ENCODE measurements around the gene DGKZ.
A peak's percentile ranks its signal among the peaks of the same experiment; 100 is the strongest.
"Not testable (repeated sequence)": the region's sequence is repeated elsewhere in the genome, so short reads cannot be mapped to it uniquely, and the experiment has no call there.

Gene DGKZ

DNA sequence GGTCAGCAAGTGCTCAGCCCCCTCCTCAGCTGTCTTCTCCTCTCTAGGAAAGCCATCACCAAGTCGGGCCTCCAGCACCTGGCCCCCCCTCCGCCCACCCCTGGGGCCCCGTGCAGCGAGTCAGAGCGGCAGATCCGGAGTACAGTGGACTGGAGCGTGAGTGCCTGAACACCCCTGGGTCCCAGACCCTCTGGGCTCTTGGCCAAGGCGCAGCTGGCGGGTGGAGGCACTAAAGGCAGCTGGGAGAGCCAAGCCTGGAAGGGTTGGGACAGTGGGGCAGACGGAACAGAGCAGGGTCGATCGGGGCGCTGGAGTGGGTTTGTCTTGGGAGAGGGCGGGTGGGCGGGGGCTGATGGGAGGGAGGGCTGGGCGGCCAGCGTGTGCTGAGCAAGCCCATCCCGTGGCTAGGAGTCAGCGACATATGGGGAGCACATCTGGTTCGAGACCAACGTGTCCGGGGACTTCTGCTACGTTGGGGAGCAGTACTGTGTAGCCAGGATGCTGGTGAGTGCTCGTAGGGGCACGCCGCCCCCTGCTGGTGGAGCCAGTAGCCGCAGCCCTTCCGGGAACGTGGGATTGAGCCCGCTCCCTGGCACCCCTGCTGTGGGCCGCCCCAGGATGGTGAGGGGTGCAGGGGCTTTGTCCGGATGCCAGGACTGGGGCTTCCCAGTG lies 20.1 kb downstream of the DGKZ start:
- peak; percentile 40 to 46 for DNase-seq (ENCODE audit: low read depth in 2 of 2)

DNA sequence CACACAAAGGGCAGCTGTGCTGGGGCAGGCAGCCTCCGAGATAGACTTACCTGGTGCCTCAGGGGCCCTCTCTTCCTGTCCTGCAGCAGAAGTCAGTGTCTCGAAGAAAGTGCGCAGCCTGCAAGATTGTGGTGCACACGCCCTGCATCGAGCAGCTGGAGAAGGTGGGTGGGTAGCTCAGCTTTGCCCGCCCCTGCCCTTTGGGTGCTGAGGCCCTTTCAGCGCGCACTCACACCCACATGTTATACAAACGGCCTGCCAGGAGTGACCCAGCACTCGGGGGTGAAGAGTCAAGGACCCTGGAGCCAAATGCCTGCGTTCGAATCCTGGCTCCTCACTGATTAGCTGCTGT lies 20.6 kb downstream of the DGKZ start:
- no peak for DNase-seq (ENCODE audit: low read depth in 2 of 2)

DNA sequence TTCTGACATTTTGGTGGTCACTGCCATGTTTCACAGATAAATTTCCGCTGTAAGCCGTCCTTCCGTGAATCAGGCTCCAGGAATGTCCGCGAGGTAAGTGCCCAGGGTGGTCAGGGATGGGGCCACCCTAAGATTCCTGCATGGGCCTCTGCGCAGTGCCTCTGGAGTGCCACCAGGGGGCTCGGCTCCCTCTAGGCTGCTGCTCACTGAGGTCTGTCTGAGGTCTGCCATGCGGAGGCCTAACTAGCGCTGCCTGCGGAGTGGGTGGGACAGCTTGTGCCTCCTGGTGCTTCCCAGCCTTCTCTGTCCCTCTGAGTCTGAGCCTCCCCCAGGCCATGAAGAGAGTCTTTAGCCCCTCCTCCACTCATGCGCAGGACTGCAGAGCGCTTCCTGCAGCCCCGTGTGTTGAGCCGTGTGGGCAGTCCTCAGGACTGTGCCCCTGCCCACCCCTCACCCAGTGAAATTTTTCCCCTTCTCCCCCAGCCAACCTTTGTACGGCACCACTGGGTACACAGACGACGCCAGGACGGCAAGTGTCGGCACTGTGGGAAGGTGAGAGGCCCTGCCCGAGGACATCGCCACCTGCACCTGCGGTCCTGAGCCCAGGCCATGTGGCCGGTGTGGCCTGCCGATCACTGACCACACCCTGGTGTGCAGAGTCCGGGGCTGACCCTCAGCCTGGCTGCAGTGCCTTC lies 22.3 kb downstream of the DGKZ start:
- peak in 1 of 2 donors; percentile 33 for DNase-seq (ENCODE audit: low read depth in 2 of 2)

DNA sequence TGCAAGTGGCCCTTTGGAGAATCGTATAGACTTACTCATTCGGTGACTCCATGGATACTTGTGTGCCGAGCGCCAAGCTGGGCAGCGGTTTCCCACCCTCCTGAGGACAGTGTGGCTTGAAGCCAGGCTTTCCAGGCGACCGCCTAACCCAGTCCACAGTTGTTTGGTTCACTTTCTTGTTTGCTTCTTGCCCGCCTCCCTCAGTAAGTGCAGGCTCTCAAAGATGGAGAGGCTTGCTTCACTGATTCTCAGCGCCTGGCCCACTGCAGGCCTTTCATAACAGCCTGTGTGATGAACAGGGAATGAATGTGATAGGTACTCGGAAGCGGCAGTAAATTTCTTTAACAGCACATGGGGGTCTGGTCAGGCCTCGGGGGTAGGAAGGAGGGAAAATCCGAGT lies 23.0 kb downstream of the DGKZ start:
- DNase-seq (ENCODE audit: low read depth in 2 of 2): no peak

DNA sequence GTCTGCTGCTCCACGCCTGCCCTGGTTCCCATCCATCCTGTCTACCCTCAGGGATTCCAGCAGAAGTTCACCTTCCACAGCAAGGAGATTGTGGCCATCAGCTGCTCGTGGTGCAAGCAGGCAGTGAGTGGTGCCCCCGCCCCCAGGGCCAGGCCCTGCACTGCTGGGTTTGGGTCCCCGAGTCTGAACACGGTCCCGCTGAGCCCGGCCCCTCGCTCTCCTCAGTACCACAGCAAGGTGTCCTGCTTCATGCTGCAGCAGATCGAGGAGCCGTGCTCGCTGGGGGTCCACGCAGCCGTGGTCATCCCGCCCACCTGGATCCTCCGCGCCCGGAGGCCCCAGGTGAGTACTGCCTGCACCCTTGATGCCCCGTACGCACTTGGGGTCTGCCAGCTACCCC lies 24.0 kb downstream of the DGKZ start:
- not testable (repeated sequence) for DNase-seq (ENCODE audit: low read depth in 2 of 2)

DNA sequence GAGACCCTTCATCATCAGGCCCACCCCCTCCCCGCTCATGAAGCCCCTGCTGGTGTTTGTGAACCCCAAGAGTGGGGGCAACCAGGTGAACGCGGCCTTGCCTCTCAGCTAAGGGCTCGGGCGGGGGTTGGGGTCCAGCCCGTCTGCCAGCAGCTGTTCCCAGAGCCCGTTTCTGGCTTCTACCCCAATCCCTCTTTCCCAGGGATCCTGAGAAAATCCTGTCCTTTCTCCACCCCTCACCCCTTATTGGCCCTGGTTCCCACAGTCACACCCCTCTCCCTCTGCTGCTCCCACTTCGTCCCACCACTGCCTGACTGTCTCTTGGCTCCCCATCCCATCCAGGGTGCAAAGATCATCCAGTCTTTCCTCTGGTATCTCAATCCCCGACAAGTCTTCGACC lies 24.8 kb downstream of the DGKZ start:
- DNase-seq (ENCODE audit: low read depth in 2 of 2): no peak

DNA sequence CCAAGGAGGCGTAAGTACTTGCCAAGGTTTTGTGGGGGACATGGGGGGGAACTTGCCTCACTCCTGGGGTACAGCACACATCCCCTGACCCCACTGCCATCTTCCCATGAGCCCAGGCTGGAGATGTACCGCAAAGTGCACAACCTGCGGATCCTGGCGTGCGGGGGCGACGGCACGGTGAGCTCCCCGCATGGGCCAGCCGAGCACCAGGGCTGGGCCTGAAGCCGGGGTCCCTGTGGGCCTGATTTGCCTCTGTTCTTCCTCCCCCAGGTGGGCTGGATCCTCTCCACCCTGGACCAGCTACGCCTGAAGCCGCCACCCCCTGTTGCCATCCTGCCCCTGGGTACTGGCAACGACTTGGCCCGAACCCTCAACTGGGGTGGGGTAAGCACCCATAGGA lies 25.2 kb downstream of the DGKZ start:
- DNase-seq (ENCODE audit: low read depth in 2 of 2): not testable (repeated sequence)

DNA sequence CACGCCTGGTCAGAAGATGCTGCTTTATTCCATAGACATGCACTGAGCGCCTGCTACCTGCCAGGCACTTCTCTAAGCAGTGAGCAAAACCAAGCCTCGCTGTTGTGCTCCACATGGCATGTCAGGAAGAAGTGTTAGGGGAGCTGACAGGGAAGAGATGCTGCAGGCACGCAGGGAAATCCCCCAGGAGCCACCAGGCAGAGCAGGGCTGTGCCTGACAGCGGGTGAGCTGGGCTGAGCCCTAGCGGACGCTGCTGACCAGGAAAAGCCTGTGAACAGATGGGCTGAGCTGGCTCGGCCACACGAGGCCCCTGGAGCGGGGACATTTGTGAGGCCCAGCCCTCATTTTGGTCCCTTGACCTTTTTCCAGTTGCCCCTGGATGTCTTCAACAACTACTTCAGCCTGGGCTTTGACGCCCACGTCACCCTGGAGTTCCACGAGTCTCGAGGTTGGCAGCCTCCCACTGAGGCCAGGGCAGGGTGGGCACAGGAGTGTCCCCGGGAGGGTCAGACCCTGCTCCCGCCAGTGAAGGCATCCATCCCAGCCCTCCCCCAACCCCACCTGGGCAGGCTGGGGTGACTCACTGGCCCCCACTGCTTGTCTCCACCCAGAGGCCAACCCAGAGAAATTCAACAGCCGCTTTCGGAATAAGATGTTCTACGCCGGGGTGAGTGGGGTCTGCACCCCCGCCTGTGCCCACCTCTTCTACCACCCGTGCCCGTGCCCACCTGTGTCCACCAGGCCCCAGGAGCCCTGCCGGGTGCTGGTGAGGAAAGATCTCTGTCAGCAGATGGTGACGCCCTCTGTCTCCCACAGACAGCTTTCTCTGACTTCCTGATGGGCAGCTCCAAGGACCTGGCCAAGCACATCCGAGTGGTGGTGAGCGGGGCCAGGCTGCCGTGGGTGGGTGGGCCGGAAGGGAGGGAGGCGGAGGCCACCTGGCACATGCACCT lies 26.8 kb downstream of the DGKZ start:
- DNase-seq (ENCODE audit: low read depth in 2 of 2): no peak

DNA sequence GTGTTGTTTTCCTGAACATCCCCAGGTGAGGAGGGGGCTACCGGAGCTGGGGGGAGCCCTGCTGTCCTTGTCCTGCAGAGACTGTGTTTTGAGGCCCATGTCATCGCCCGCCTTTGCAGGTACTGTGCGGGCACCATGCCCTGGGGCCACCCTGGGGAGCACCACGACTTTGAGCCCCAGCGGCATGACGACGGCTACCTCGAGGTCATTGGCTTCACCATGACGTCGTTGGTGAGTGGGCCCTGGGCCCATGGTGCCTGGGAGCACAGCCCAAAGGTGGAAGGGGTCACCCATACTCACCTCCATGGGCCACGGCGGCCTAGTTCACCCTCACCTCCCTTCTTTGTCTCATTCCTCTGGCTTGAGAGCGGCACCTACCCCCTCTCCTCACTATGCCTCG lies 27.6 kb downstream of the DGKZ start:
- no peak for DNase-seq (ENCODE audit: low read depth in 2 of 2)

DNA sequence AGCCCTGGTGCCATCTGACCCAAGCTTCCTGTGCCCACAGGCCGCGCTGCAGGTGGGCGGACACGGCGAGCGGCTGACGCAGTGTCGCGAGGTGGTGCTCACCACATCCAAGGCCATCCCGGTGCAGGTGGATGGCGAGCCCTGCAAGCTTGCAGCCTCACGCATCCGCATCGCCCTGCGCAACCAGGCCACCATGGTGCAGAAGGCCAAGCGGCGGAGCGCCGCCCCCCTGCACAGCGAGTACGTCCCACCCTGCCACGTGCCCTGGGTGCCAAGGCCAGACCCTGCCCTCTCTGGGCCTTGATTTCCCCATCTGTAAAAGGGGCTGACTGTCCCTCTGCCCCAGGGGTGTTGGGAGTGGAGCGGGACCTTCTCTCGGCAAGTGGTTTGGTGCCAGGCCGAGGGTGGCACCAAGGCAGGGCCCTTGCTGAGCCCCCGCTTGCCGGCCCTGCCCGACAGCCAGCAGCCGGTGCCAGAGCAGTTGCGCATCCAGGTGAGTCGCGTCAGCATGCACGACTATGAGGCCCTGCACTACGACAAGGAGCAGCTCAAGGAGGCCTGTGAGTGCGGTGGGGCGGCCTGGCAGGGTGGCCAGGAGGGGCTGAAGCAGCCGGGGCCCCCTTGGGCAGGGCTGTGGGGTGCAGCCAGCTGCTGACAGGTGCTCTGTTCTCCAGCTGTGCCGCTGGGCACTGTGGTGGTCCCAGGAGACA lies 28.3 kb downstream of the DGKZ start:
- DNase-seq (ENCODE audit: low read depth in 2 of 2): no peak

DNA sequence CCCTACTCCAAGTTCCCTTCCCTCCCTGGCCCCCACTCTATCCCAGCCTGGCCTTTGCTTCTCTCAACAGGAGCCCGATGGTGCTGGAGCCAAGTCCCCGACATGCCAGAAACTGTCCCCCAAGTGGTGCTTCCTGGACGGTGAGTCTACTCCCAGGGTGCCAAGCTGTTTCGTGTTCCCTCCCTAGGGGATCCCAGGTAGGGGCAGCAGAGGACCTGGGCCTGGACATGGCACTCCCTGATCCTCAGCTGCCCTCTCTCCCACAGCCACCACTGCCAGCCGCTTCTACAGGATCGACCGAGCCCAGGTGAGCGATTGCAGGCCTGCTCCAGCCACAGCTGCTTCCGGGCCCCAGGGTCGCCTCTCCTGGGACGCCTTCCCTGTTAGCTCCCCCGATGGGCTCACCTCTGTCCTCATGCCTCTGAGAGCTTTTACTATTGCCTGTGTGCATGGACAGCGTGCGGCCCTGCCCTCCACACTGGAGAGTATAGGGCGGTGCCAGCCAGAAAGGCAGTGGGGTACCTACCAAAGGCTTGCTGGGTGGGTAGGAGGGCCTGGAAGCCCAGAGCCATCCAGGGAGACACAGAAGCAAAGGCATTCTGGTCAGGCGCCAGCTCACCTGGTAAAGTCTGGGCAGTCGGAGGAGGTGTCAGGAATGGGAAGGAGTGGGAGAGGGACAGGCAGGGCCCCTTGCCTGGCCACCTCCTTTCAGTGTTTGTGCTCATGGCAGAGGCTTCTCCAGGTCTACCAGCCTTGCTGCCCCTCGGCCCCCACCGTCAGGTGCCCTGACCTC lies 29.2 kb downstream of the DGKZ start:
- DNase-seq (ENCODE audit: low read depth in 2 of 2): no peak

DNA sequence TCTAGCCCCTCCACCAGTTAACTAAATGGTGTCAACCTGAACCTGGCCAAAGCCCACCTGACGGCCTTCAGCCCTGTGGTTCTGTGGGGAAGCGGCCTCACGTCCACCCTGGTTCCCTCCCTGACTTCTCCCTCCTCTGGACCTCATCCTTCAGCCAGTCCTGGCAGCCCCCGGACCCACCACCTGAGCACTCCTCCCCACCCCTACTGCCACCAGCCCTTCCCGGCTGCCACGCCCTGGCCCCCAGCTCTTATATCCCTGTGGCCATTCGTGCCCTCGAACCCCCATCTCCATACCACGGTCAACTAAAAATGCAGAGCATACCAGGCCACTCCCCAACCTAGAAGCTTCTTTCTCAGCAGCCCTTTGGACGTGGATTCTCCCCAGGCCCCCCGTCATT lies 30.0 kb downstream of the DGKZ start:
- DNase-seq (ENCODE audit: low read depth in 2 of 2): no peak

DNA sequence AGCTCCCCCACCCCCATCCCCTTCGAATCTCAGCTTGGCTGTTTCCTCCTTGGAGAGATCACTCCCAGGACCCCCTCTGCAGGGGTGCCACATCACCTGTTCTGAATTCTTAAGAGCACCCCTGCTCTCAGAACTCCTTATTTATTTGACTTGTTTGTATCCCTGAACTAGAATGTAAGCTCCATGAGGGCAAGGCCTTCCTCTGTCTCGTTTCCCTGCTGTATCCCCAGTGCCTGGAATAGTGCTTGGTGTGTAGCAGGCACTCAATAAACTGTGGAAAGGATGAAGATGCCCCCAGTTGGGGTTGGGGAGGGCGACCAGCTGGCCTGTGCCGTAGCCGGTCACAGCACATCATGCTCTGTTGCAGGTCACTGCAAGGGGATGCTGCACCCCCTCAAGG lies 30.6 kb downstream of the DGKZ start:
- no peak for DNase-seq (ENCODE audit: low read depth in 2 of 2)

DNA sequence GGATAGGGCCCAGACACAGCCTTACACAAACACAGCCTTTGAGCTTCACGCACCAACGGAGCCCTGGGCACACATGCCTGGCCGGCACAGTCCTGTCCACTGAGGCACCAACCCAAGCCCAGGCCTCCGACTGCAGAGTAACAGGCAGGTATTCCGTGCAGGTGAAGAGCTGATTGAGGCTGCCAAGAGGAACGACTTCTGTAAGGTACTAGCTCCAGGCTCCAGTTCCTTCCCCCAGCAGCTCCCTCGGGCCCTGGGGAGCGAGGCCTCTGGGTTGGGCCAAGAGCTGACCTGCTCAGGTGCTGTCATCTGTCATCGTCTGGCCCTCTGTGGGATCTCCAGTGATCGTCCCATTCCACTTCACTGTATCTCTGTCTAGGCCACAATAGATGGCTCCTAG lies 31.0 kb downstream of the DGKZ start:
- no peak for DNase-seq (ENCODE audit: low read depth in 2 of 2)

DNA sequence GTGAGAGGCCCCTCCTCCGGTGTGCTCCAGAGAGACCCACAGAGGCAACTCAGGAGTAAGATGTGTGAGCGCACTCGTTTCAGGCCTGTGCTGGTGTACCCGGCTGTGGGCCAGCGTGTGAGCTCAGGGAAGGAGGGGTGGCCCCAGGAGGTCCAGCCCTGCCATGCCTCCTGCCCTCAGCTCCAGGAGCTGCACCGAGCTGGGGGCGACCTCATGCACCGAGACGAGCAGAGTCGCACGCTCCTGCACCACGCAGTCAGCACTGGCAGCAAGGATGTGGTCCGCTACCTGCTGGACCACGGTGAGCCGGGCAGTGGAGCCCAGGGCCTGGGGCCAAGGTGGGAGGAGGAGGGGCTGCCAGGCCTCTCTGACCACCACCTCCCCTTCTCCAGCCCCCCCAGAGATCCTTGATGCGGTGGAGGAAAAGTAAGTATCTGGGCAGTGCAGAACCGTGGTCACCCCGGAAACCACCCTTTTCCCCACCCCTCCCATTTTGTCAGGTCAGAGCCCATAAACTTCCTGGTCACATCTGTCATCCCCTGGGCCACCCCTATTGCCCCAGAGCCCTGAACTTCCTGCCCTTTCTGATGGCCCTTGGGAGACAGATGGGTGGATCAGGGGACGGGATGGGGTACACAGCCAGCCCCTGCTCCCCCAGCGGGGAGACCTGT lies 31.7 kb downstream of the DGKZ start:
- no peak for DNase-seq (ENCODE audit: low read depth in 2 of 2)

DNA sequence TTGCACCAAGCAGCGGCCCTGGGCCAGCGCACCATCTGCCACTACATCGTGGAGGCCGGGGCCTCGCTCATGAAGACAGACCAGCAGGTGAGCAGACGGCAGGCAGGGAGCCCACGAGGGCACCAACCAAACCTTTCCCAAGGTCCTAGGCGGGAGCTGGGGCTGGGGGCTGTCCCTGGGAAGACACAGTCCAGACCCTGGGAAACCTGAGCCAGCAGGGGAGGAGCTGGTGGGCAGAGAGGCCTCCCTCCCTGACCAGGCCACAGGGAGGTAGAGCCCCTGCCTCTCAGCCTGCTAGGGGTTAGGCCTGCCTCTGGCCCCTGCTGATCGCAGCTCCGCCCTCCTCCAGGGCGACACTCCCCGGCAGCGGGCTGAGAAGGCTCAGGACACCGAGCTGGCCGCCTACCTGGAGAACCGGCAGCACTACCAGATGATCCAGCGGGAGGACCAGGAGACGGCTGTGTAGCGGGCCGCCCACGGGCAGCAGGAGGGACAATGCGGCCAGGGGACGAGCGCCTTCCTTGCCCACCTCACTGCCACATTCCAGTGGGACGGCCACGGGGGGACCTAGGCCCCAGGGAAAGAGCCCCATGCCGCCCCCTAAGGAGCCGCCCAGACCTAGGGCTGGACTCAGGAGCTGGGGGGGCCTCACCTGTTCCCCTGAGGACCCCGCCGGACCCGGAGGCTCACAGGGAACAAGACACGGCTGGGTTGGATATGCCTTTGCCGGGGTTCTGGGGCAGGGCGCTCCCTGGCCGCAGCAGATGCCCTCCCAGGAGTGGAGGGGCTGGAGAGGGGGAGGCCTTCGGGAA lies 32.4 kb downstream of the DGKZ start:
- not testable (repeated sequence) for DNase-seq (ENCODE audit: low read depth in 2 of 2)

DNA sequence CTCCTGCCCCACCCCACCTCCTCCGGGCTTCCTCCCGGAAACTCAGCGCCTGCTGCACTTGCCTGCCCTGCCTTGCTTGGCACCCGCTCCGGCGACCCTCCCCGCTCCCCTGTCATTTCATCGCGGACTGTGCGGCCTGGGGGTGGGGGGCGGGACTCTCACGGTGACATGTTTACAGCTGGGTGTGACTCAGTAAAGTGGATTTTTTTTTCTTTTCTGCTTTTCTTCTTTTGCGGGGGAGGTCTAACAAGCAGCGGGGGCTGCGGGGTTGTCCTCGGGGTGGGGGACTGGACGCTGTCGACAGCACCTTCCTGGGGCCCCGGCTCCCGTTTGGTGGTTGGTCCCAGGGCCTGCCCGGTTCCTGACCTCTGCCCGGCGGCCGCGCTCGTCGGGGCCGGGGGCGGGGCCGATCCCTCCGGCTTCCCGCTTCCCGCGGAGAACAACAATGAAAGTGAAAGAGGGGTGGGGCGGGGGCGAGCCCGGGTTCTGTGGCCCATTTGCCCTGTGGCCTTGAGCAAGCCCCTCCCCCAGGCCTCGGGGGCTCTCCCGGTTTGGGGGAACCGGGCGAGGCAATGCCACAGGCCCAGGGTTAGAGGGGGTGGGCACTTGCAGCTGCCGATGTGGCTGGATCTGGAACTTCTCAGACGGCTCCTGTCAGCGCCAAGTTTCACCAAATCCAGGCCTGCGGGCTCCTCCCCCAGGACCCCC lies 33.2 kb downstream of the DGKZ start:
- peak; percentile 44 to 49 for DNase-seq (ENCODE audit: low read depth in 2 of 2)

DNA sequence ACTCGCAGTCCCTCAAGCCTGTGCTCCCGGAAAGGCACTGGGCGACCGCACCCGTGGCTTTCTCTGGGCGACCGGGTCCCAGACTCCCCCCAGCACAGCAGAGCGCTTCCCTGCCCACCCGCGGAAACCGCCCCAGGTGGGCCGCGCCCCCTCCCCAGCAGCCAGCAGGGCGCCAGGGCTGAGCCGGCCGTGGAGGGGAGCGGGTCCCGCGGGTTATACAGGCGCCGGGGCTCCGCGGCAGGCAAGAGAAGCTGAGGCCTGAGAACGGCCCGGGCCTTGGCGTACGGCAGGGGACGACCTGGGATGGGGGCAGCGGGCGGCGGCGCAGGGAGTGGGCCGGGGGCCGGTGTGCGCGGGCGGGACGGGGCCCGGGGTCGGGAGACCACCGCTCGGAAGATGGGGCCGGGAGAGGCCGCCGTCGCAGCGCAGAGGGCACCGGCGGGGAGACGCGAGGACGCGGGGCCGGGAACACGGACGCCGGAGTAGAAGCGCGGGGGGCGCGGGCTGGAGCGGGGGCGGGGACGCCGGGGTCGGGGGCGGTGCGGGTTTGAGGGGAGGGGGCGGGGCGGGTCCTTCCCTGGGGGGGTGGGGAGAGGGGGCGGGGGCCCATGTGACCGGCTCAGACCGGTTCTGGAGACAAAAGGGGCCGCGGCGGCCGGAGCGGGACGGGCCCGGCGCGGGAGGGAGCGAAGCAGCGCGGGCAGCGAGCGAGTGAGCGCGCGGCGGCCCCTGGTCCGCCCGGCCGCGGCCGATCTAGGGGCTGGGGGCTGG lies 34.0 kb downstream of the DGKZ start, which contains the start of gene MDK:
TSS of gene MDK (plus strand) at position 622 of the 771 bp plus-strand sequence. CDS start 389 bp downstream, outside the sequence.
- DNase-seq (ENCODE audit: low read depth in 2 of 2): no peak
